Measurements from ENCODE around the gene SPOCK1. TPM values are rescaled to one million over a fixed set of nuclear protein-coding genes. Genes with fewer than 3 reads are reported as not detected.

The SPOCK1 gene
- total and polyA plus RNA-seq, 2 of the 4 experiments (the other 2 are of a cell fraction), result 5.0 to 20.3 TPM

DNA sequence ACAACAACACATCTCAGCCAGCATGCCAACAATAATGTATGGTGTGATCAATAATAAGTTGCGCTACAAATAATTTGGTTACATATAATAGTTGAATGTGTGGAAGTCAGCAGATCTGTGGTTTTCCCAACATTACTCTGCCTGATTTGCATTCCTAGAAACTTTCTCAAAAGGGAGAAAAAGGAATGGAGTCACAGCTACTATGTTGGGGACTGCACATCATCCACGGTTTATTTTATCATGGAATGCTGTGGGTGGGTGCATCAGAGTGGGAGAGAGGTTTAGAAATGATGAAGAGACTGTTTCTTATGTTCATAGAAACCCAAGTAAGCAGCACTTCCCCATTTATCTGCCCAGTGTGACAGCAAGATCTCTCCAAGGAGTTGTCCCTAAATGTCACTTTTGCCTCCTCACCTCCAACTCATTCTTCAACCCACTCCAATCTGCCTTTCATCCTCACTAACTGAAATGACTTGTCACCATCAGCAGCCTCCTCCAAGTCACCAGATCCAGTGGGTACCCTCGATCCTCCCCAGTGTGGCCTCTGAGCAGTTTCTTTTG is 2.8 kb upstream of the SPOCK1 start:
- no peak for DNase-seq
- Histone ChIP-seq H3K79me1 (ENCODE audit: low read depth in 1 of 2, low read length in 2 of 2) (no peaks in the 10 kb centered on the region), H3K4me3 (ENCODE audit: insufficient read depth, low read depth, low read length) (no peak overlapping the region), H3K4me2 (ENCODE audit: low read depth, low read length) (no peak overlapping the region), H3K56ac (ENCODE audit: extremely low read depth, insufficient read depth, low read length) (no peak overlapping the region), H2AK5ac (ENCODE audit: low read depth, low read length) (no peak overlapping the region), H3K9me3 (ENCODE audit: control insufficient read depth, insufficient read depth, low read length) (no peaks in the 10 kb centered on the region), H3K36me3 (ENCODE audit: control insufficient read depth, insufficient read depth, low read length) (no peaks in the 10 kb centered on the region), H2BK15ac (ENCODE audit: low read depth, low read length) (no peak overlapping the region), H4K20me1 (ENCODE audit: insufficient read depth, low read length) (no peaks in the 10 kb centered on the region), H3K27ac (ENCODE audit: insufficient read depth, low read length) (no peak overlapping the region), H3K4ac (ENCODE audit: low read depth, low read length) (no peak overlapping the region), H2BK5ac (ENCODE audit: low read depth, low read length, poor library complexity, severe bottlenecking) (no peak overlapping the region), H2AFZ (replicated peaks; ENCODE audit: low read length, poor library complexity) (no peak overlapping the region), H4K8ac (ENCODE audit: low read depth in 2 of 2, low read length in 2 of 2) (no peak overlapping the region), H3K23ac (ENCODE audit: low read depth, low read length) (no peak overlapping the region), H3K18ac (ENCODE audit: low read depth, low read length) (no peak overlapping the region), H4K5ac (ENCODE audit: low read depth, low read length) (no peak overlapping the region), H3K9me1 (ENCODE audit: insufficient read depth, low read length) (no peaks in the 10 kb centered on the region), H3K4me1 (ENCODE audit: control insufficient read depth, insufficient read depth, low read length) (no peaks in the 10 kb centered on the region), H2BK120ac (ENCODE audit: low read depth, low read length) (no peak overlapping the region), H2BK20ac (ENCODE audit: low read depth, low read length) (no peak overlapping the region), H3K27me3 (ENCODE audit: control insufficient read depth, insufficient read depth, low read length) (peaks cover 15% of the 10 kb centered on the region), H4K91ac (ENCODE audit: insufficient read depth, low read depth, low read length) (no peak overlapping the region), H3K14ac (replicated peaks; ENCODE audit: low read depth, low read length) (no peak overlapping the region), H2AK9ac (replicated peaks; ENCODE audit: low read depth, low read length, poor library complexity) (no peak overlapping the region), H3K9ac (ENCODE audit: low read depth, low read length) (no peak overlapping the region)
- no TSS peak for BruUV-seq (replicated peaks)
- in situ Hi-C loops (cut with MboI; ENCODE audit: low sequenced_read_pairs), result loop anchor here (5.0 kb wide), 1 partner anchor 160 kb away; no protein-coding TSS in a partner anchor
- WGBS, 2 experiments (ENCODE audit: extremely low coverage in 2 of 2, insufficient read length in 1 of 2), result no CpG with 5 or more reads among the region's 3 CpGs
- intact Hi-C loops (cut with micrococcal nuclease), result no loop called here
- POLR2A ChIA-PET (ENCODE audit: unreplicated experiment), result no interaction called here
- TF ChIP-seq CEBPB (IDR thresholded peaks at IDR 0.05; ENCODE audit: low read depth, low read length) (no peak), POLR2A (IDR thresholded peaks at IDR 0.05; ENCODE audit: low read depth, low read length) (no peak), BHLHE40 (IDR thresholded peaks at IDR 0.05; ENCODE audit: low read depth, low read length) (no peak), CHD1 (IDR thresholded peaks at IDR 0.05; ENCODE audit: low read depth, low read length) (no peak), RFX5 (IDR thresholded peaks at IDR 0.05; ENCODE audit: low read depth, low read length) (no peak), NFE2L2 (IDR thresholded peaks at IDR 0.05; ENCODE audit: low read depth, low read length) (no peak), RAD21 (IDR thresholded peaks at IDR 0.05; ENCODE audit: low read length) (no peak), FOS (IDR thresholded peaks at IDR 0.05; ENCODE audit: low read depth, low read length) (no peak), RCOR1 (IDR thresholded peaks at IDR 0.05; ENCODE audit: insufficient replicate concordance, low read length) (no peak), MAFK (IDR thresholded peaks at IDR 0.05; ENCODE audit: low read depth, low read length) (no peak), SMC3 (IDR thresholded peaks at IDR 0.05; ENCODE audit: low read depth, low read length) (no peak), MXI1 (IDR thresholded peaks at IDR 0.05; ENCODE audit: borderline replicate concordance, low read depth, low read length) (no peak), MAZ (IDR thresholded peaks at IDR 0.05; ENCODE audit: borderline replicate concordance, low read depth, low read length) (no peak)
- dilution Hi-C loops (cut with HindIII; ENCODE audit: low sequenced_read_pairs, unreplicated experiment), result no loop called here
- CTCF ChIA-PET, result no interaction called here
- no peak for ATAC-seq (ENCODE audit: low read depth)

All from IMR-90 (cell line).